GM12878 (cell line): Measurements from ENCODE around the gene EPHB2. TPM values are rescaled to one million over a fixed set of nuclear protein-coding genes. Genes with fewer than 3 reads are reported as not detected.

Experiments
- ATAC-seq: fragments of 200-7000 bp; cut with Tn5 transposase; 3 replicates; pipeline ENCODE4 v1.9.1; 2020; ENCODE audit warnings: mild to moderate bottlenecking, moderate library complexity
- BruUV-seq: library from RNA; stranded (reverse); fragments of 400-500 nt; replicated peaks from 2 replicates; lab custom pipeline; 2021; lab: Mats Ljungman, UMichigan
- CTCF ChIA-PET: fragments of 300-600 bp; sonication (Branson Sonifier 250); formaldehyde crosslinking; extraction: SDS; loops from one replicate; lab custom pipeline; 2021; ENCODE audit warnings: inconsistent platforms; lab: Yijun Ruan, JAX
- POLR2A ChIA-PET: fragments of 350-600 bp; formaldehyde crosslinking; extraction: SDS; loops from one replicate; lab custom pipeline; 2021; ENCODE audit warnings: inconsistent platforms; lab: Charles Lee
- RAD21 ChIA-PET: fragments of 300-600 bp; sonication (Branson Sonifier 250); formaldehyde crosslinking; loops from one replicate; lab custom pipeline; 2023; ENCODE audit warnings: antibody characterized with exemption; ENCODE audit not compliant: unreplicated experiment; lab: Charles Lee
- SMC1A ChIA-PET: fragments of 300-600 bp; sonication (Branson Sonifier 250); formaldehyde crosslinking; loops from one replicate; lab custom pipeline; 2023; ENCODE audit not compliant: unreplicated experiment, uncharacterized antibody; lab: Charles Lee
- DNase-seq: peaks from one replicate; pipeline ENCODE4 v3.0.0-alpha.2; 2011; ENCODE audit warnings: low read depth, low spot score
- FAIRE-seq: peaks from 3 replicates; lab custom pipeline; 2011; peaks lifted over from hg19 to GRCh38; lab: Jason Lieb, UNC
- H2AFZ ChIP-seq: 2 replicates; pipeline ENCODE4 v1.6.0; 2011; ENCODE audit warnings: low read depth, low read length, control low read depth; ENCODE audit not compliant: control insufficient read depth
- H3K27ac ChIP-seq: 2 replicates; pipeline ENCODE4 v1.5.1; 2011; ENCODE audit warnings: control low read depth; ENCODE audit not compliant: control insufficient read depth, insufficient read depth
- H3K27me3 ChIP-seq, 2 experiments: replicated peaks in 1 of 2; 2 replicates each; pipeline versions ENCODE4 v1.6.0 to v1.6.1; 2011; ENCODE audit warnings: low read length in 1 of 2; ENCODE audit not compliant: control insufficient read depth in 2 of 2, insufficient read depth in 2 of 2
- H3K36me3 ChIP-seq, 2 experiments: 2 replicates each; pipeline ENCODE4 v1.5.1; 2011; ENCODE audit warnings: low read length in 1 of 2; ENCODE audit not compliant: control insufficient read depth in 2 of 2, insufficient read depth in 2 of 2
- H3K4me1 ChIP-seq: 2 replicates; pipeline ENCODE4 v1.6.1; 2011; ENCODE audit warnings: mild to moderate bottlenecking, low read length, moderate library complexity, mixed read lengths; ENCODE audit not compliant: control insufficient read depth, insufficient read depth
- H3K4me2 ChIP-seq: 2 replicates; pipeline ENCODE4 v1.6.0; 2011; ENCODE audit warnings: control low read depth; ENCODE audit not compliant: control insufficient read depth, insufficient read depth
- H3K4me3 ChIP-seq: fragments of 200-600 bp; sonication (generic); 2 replicates; pipeline ENCODE4 v1.5.1; 2016
- H3K79me2 ChIP-seq: 2 replicates; pipeline ENCODE4 v1.6.0; 2011; ENCODE audit warnings: low read length; ENCODE audit not compliant: control insufficient read depth, insufficient read depth
- H3K9ac ChIP-seq: 2 replicates; pipeline ENCODE4 v1.8.0; 2011; ENCODE audit warnings: low read length, control low read depth, mixed read lengths; ENCODE audit not compliant: control insufficient read depth, insufficient read depth
- H3K9me3 ChIP-seq: replicated peaks from 3 replicates; pipeline ENCODE4 v1.5.1; 2011; ENCODE audit warnings: mild to moderate bottlenecking, low read length; ENCODE audit not compliant: control insufficient read depth, insufficient read depth
- H4K20me1 ChIP-seq: 2 replicates; pipeline ENCODE4 v1.6.0; 2011; ENCODE audit not compliant: control insufficient read depth, insufficient read depth
- BRCA1 ChIP-seq: IDR thresholded peaks from 2 replicates; pipeline ENCODE4 v1.6.1; 2011; ENCODE audit warnings: low read depth, low read length, improper control_type of control experiment
- EED ChIP-seq: sonication (generic); IDR thresholded peaks from 2 replicates; pipeline ENCODE4 v1.6.1; 2016; ENCODE audit warnings: antibody characterized with exemption, low read depth
- EP300 ChIP-seq, 2 experiments: fragments of 150-350 bp in 1 of 2; IDR thresholded peaks; 2 replicates each; pipeline ENCODE4 v1.6.1; 2011 to 2012; ENCODE audit warnings: low read depth in 2 of 2, low read length in 2 of 2, borderline replicate concordance in 1 of 2, improper control_type of control experiment in 1 of 2, inconsistent platforms in 1 of 2; ENCODE audit not compliant: control insufficient read depth in 1 of 2
- MYB ChIP-seq: fragments of 150-350 bp; IDR thresholded peaks from 2 replicates; pipeline ENCODE4 v1.6.1; 2014; ENCODE audit warnings: mild to moderate bottlenecking, low read depth, low read length, borderline replicate concordance
- PAX8 ChIP-seq: fragments of 450-650 bp; IDR thresholded peaks from 2 replicates; pipeline ENCODE4 v1.6.1; 2017; ENCODE audit warnings: mild to moderate bottlenecking, moderate library complexity
- RCOR1 ChIP-seq: conservative IDR thresholded peaks from 2 replicates; pipeline ENCODE4 v1.6.1; 2012; ENCODE audit warnings: low read depth, low read length, improper control_type of control experiment
- SMC3 ChIP-seq: IDR thresholded peaks from 2 replicates; pipeline ENCODE4 v1.6.1; 2011; ENCODE audit warnings: low read length, improper control_type of control experiment, borderline replicate concordance
- TCF3 ChIP-seq: IDR thresholded peaks from 2 replicates; pipeline ENCODE4 v1.6.1; 2012; ENCODE audit warnings: low read depth, mild to moderate bottlenecking, low read length, borderline replicate concordance; ENCODE audit not compliant: insufficient read depth
- ZBTB33 ChIP-seq: fragments of 450-650 bp; IDR thresholded peaks from 2 replicates; pipeline ENCODE4 v1.6.1; 2017; ENCODE audit warnings: mild to moderate bottlenecking
- ZNF207 ChIP-seq: fragments of 450-650 bp; IDR thresholded peaks from 2 replicates; pipeline ENCODE4 v1.6.1; 2014; ENCODE audit warnings: antibody characterized with exemption, mild to moderate bottlenecking, borderline replicate concordance
- WGBS: methylation state at CpG from one replicate; pipeline ENCODE4 v1.1.6; 2016; ENCODE audit warnings: low lambda C conversion rate; ENCODE audit not compliant: insufficient replicate concordance, insufficient coverage; ENCODE audit errors: missing lambda C conversion rate; 5-methylcytosine and 5-hydroxymethylcytosine counted together
- in situ Hi-C: fragments of 300-500 bp; cut with MboI; formaldehyde crosslinking; loops from 9 replicates; pipeline ENCODE4 v1.14.3; 2018; ENCODE audit warnings: mixed read lengths
- intact Hi-C: fragments of 100-400 bp; cut with micrococcal nuclease; formaldehyde crosslinking; loops from one replicate; pipeline ENCODE4 v1.14.2; 2022; ENCODE audit not compliant: unreplicated experiment
- polyA plus RNA-seq, 11 experiments: library from polyadenylated mRNA; depleted of rRNA in 4 of 11; unstranded in 6 of 11; stranded (reverse) in 5 of 11; fragments of >200 nt; fragmentation: Nextera tagmentation in 4 of 11; fragmentation: Illumina TruSeq in 1 of 11; extraction: Ambion mirVana in 4 of 11; extraction: Trizol in 1 of 11; gene quantifications; 1 replicate in 1 of 11; 2 replicates in 10 of 11; pipeline versions ENCODE4 v1.2.1 to v1.2.3, GENCODE V29; 2011 to 2016; ENCODE audit warnings: inconsistent platforms in 2 of 11, missing spikeins in 2 of 11, low read depth in 1 of 11
- total RNA-seq, 4 experiments: library from RNA; depleted of rRNA in 3 of 4; stranded (reverse); fragments of >200 nt in 3 of 4; fragmentation: Illumina TruSeq in 1 of 4; extraction: Trizol in 1 of 4; gene quantifications; 2 replicates each; pipeline versions ENCODE4 v1.2.1 to v1.2.3, GENCODE V29; 2013 to 2021
- TF ChIP-seq, protein P1 (sequence below): fragments of 450-650 bp; conservative IDR thresholded peaks from 2 replicates; pipeline ENCODE4 v1.6.1; 2017; ENCODE audit warnings: mild to moderate bottlenecking, moderate library complexity
- TF ChIP-seq, protein P2 (sequence below): fragments of 450-650 bp; IDR thresholded peaks from 2 replicates; pipeline ENCODE4 v1.6.1; 2018; ENCODE audit warnings: mild to moderate bottlenecking, low read depth, moderate library complexity; ENCODE audit not compliant: partially characterized antibody

EPHB2 gene
- total and polyA plus RNA-seq, 10 of the 15 experiments (the other 5 are each of a cell fraction or from before 2014, with no cell fraction given): 0.13 to 3.3 (median 0.92) TPM

- TF ChIP-seq ZBTB33: no peak
- no peak for TF ChIP-seq EP300 (IDR thresholded peaks at IDR 0.05; ENCODE audit: borderline replicate concordance in 1 of 2, control insufficient read depth in 1 of 2, low read depth in 2 of 2, low read length in 2 of 2)
Measured at GRCh38 chr1:22870201-22870871, 159.7 kb downstream of the EPHB2 start (continued).

DNA sequence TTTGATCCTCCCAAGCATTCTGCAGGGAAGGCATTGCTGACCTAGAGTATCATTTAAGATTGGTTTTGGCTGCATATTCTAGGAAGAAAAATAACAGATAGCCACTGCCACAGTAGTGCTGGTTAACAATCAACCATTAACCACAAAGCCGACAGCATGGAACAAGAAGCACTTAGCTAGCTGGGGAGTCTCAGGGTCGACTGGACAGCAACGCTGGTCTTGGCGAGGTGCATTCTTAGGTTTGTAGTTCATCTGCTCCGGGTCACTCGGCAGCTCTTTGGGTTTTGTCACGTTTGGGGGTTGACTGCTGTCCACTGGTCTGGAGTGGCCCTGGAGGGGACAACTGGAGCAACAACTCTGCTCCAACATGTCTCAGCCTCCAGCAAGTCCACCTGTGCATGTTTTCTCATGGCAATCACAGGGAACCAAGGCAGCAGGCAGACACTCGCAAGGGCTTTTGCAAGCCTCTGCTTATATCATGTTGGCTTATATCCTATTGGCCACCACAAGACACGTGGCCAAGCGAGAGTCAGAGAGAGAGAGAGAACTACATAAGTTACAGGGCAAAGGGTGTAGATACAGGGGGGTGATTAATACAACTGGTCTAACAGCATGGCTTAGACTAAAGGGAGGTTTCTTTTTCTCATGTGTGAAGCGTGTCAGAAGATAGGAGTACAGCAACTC lies 162.5 kb downstream of the EPHB2 start:
- intact Hi-C loops (no loop called here), in situ Hi-C loops (no loop called here)
- H3K4me3 ChIP-seq: no peak overlapping the region
- no peaks in the 10 kb centered on the region for H3K79me2 ChIP-seq
- no peaks in the 10 kb centered on the region for H3K9me3 ChIP-seq
- no TSS peak for BruUV-seq
- H3K36me3 ChIP-seq: no peaks in the 10 kb centered on the region
- ChIA-PET RAD21 (no interaction called here), POLR2A (no interaction called here), CTCF (interaction anchor here (2.4 kb wide), 1 partner anchor 11 kb away, joined by 6 read pairs; no protein-coding TSS in a partner anchor), SMC1A (interaction anchor here (1.0 kb wide), 1 partner anchor 12 kb away, joined by 3 read pairs; no protein-coding TSS in a partner anchor)
- 17% methylated on average over 11 of the region's 11 CpGs for WGBS
- peaks cover 0 to 5% of the 10 kb centered on the region in 2 experiments; a peak in 2 of 4 replicates for H3K27me3 ChIP-seq
- ATAC-seq: no peak
- no peaks in the 10 kb centered on the region for H4K20me1 ChIP-seq
- H3K27ac ChIP-seq: no peak overlapping the region
- H2AFZ ChIP-seq: no peak overlapping the region
- FAIRE-seq: no peak
- no peak overlapping the region for H3K4me2 ChIP-seq
- H3K9ac ChIP-seq: no peak overlapping the region
- no peaks in the 10 kb centered on the region for H3K4me1 ChIP-seq
- DNase-seq: no peak
- TF ChIP-seq, protein P1, sequence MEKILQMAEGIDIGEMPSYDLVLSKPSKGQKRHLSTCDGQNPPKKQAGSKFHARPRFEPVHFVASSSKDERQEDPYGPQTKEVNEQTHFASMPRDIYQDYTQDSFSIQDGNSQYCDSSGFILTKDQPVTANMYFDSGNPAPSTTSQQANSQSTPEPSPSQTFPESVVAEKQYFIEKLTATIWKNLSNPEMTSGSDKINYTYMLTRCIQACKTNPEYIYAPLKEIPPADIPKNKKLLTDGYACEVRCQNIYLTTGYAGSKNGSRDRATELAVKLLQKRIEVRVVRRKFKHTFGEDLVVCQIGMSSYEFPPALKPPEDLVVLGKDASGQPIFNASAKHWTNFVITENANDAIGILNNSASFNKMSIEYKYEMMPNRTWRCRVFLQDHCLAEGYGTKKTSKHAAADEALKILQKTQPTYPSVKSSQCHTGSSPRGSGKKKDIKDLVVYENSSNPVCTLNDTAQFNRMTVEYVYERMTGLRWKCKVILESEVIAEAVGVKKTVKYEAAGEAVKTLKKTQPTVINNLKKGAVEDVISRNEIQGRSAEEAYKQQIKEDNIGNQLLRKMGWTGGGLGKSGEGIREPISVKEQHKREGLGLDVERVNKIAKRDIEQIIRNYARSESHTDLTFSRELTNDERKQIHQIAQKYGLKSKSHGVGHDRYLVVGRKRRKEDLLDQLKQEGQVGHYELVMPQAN: no peak
- no peak for TF ChIP-seq EED
- TF ChIP-seq SMC3: no peak
- TF ChIP-seq TCF3: no peak
- TF ChIP-seq, protein P2, sequence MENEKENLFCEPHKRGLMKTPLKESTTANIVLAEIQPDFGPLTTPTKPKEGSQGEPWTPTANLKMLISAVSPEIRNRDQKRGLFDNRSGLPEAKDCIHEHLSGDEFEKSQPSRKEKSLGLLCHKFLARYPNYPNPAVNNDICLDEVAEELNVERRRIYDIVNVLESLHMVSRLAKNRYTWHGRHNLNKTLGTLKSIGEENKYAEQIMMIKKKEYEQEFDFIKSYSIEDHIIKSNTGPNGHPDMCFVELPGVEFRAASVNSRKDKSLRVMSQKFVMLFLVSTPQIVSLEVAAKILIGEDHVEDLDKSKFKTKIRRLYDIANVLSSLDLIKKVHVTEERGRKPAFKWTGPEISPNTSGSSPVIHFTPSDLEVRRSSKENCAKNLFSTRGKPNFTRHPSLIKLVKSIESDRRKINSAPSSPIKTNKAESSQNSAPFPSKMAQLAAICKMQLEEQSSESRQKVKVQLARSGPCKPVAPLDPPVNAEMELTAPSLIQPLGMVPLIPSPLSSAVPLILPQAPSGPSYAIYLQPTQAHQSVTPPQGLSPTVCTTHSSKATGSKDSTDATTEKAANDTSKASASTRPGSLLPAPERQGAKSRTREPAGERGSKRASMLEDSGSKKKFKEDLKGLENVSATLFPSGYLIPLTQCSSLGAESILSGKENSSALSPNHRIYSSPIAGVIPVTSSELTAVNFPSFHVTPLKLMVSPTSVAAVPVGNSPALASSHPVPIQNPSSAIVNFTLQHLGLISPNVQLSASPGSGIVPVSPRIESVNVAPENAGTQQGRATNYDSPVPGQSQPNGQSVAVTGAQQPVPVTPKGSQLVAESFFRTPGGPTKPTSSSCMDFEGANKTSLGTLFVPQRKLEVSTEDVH: no peak
- TF ChIP-seq PAX8: no peak
- TF ChIP-seq MYB: no peak
- no peak for TF ChIP-seq BRCA1
- TF ChIP-seq RCOR1: no peak
- TF ChIP-seq ZNF207: no peak
